DOHH2 (cell line): Measurements from ENCODE around the gene SEPTIN10.
"Not testable (repeated sequence)": the region's sequence is repeated elsewhere in the genome, so short reads cannot be mapped to it uniquely, and the experiment has no call there.

Experiments
- EZH2phosphoT487 ChIP-seq: fragments of 200-600 bp; sonication (generic); IDR thresholded peaks from 2 replicates; pipeline ENCODE4 v1.6.1; 2017; ENCODE audit warnings: borderline replicate concordance, mild to moderate bottlenecking, antibody characterized with exemption, low read length, moderate library complexity, mixed read lengths
- TF ChIP-seq, protein P1 (sequence below): fragments of 200-600 bp; sonication (generic); IDR thresholded peaks from one replicate; pipeline ENCODE4 v1.5.1; 2014; ENCODE audit warnings: antibody characterized with exemption, mild to moderate bottlenecking, low read depth, low read length; ENCODE audit not compliant: poor library complexity, severe bottlenecking

DNA sequence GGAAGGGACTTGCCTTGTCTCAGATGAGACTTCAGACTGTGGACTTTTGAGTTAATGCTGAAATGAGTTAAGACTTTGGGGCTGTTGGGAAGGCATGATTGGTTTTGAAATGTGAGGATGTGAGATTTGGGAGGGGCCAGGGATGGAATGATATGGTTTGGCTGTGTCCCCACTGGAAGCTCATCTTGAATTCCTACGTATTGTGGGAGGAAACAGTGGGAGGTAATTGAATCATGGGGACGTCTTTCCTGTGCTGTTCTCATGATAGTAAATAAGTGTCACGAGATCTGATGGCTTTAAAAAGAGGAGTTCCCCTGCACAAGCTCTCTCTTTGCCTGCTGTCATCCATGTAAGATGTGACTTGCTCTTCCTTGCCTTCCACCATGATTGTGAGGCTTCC, 77.2 kb downstream of the SEPTIN10 start:
- TF ChIP-seq, protein P1, sequence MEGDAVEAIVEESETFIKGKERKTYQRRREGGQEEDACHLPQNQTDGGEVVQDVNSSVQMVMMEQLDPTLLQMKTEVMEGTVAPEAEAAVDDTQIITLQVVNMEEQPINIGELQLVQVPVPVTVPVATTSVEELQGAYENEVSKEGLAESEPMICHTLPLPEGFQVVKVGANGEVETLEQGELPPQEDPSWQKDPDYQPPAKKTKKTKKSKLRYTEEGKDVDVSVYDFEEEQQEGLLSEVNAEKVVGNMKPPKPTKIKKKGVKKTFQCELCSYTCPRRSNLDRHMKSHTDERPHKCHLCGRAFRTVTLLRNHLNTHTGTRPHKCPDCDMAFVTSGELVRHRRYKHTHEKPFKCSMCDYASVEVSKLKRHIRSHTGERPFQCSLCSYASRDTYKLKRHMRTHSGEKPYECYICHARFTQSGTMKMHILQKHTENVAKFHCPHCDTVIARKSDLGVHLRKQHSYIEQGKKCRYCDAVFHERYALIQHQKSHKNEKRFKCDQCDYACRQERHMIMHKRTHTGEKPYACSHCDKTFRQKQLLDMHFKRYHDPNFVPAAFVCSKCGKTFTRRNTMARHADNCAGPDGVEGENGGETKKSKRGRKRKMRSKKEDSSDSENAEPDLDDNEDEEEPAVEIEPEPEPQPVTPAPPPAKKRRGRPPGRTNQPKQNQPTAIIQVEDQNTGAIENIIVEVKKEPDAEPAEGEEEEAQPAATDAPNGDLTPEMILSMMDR = not testable (repeated sequence)
- TF ChIP-seq EZH2phosphoT487 = not testable (repeated sequence)
